Endothelial cell of umbilical vein (primary cell): ENCODE data around the gene ZDHHC11.

Source experiments
- EZH2 ChIP-seq: IDR thresholded peaks from 2 replicates; pipeline ENCODE4 v1.6.1; 2012; ENCODE audit warnings: borderline replicate concordance, low read depth, mild to moderate bottlenecking, moderate library complexity, low read length, inconsistent platforms; ENCODE audit not compliant: severe bottlenecking
- JUN ChIP-seq: IDR thresholded peaks from 2 replicates; pipeline ENCODE4 v1.6.1; 2011; ENCODE audit warnings: borderline replicate concordance, low read depth; ENCODE audit not compliant: insufficient read length, insufficient read depth
- POLR2A ChIP-seq: IDR thresholded peaks from 2 replicates; pipeline ENCODE4 v1.6.1; 2012; ENCODE audit warnings: low read depth, mild to moderate bottlenecking, control low read depth, low read length
- POLR2AphosphoS5 ChIP-seq: IDR thresholded peaks from 2 replicates; pipeline ENCODE4 v1.6.1; 2012; ENCODE audit warnings: low read depth, mild to moderate bottlenecking, control low read depth, low read length, moderate library complexity; ENCODE audit not compliant: insufficient read depth
- TF ChIP-seq, protein P1 (sequence below): IDR thresholded peaks from 2 replicates; pipeline ENCODE4 v1.6.1; 2011; ENCODE audit not compliant: insufficient read depth, insufficient read length
- TF ChIP-seq, protein P2 (sequence below), 2 donors: IDR thresholded peaks; 1 replicate in 1 of 2; 2 replicates in 1 of 2; pipeline ENCODE4 v1.5.1; 2011; ENCODE audit warnings: low read length in 2 of 2, mild to moderate bottlenecking in 2 of 2, moderate library complexity in 2 of 2, control low read depth in 1 of 2, inconsistent platforms in 1 of 2, low read depth in 1 of 2; ENCODE audit not compliant: insufficient read depth in 1 of 2; ENCODE audit errors: extremely low read depth in 1 of 2

- TF ChIP-seq POLR2A (no peak), EZH2 (no peak), JUN (no peak), POLR2AphosphoS5 (no peak)
- TF ChIP-seq, protein P1, sequence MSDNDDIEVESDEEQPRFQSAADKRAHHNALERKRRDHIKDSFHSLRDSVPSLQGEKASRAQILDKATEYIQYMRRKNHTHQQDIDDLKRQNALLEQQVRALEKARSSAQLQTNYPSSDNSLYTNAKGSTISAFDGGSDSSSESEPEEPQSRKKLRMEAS, result no peak
- TF ChIP-seq, protein P2, sequence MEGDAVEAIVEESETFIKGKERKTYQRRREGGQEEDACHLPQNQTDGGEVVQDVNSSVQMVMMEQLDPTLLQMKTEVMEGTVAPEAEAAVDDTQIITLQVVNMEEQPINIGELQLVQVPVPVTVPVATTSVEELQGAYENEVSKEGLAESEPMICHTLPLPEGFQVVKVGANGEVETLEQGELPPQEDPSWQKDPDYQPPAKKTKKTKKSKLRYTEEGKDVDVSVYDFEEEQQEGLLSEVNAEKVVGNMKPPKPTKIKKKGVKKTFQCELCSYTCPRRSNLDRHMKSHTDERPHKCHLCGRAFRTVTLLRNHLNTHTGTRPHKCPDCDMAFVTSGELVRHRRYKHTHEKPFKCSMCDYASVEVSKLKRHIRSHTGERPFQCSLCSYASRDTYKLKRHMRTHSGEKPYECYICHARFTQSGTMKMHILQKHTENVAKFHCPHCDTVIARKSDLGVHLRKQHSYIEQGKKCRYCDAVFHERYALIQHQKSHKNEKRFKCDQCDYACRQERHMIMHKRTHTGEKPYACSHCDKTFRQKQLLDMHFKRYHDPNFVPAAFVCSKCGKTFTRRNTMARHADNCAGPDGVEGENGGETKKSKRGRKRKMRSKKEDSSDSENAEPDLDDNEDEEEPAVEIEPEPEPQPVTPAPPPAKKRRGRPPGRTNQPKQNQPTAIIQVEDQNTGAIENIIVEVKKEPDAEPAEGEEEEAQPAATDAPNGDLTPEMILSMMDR (IDR thresholded peaks at IDR 0.05; ENCODE audit: extremely low read depth in 1 of 2, insufficient read depth in 1 of 2, low read depth in 1 of 2, low read length in 2 of 2), result no peak
These were observed 91.6 kb downstream of the ZDHHC11 start for GRCh38 chr5:759111-759751.
